ENCODE results near the gene SULT1A4. TPM values are rescaled to one million over a fixed set of nuclear protein-coding genes. Genes with fewer than 3 reads are reported as not detected.
A peak's percentile ranks its signal among the peaks of the same experiment; 100 is the strongest.
"Not testable (repeated sequence)": the region's sequence is repeated elsewhere in the genome, so short reads cannot be mapped to it uniquely, and the experiment has no call there.

SULT1A4 gene
- total RNA-seq, result 10 to 100 TPM in 1 of 2 donors, 1 to 10 TPM in 1; 4.7 to 16.6 TPM
- long read RNA-seq, donor 1, partial matches to known transcripts, result 0 of 1 reads
- long read RNA-seq, donor 1, other reads (novel, unspliced or antisense), result 0 of 1 reads
- long read RNA-seq, donor 2, partial matches to known transcripts, result 0 of 2 reads
- long read RNA-seq, donor 2, other reads (novel, unspliced or antisense), result 0 of 2 reads

- DNase-seq (ENCODE audit: low spot score); intact Hi-C loops (cut with DNase I): not testable (repeated sequence)
Measured at GRCh38 chr16:29459706-29460646, at the start of gene SULT1A4. Gene SULT1A4, plus strand, starts transcription at chr16:29459913. Its CDS starts 1,473 bp downstream, at chr16:29461386.

DNA sequence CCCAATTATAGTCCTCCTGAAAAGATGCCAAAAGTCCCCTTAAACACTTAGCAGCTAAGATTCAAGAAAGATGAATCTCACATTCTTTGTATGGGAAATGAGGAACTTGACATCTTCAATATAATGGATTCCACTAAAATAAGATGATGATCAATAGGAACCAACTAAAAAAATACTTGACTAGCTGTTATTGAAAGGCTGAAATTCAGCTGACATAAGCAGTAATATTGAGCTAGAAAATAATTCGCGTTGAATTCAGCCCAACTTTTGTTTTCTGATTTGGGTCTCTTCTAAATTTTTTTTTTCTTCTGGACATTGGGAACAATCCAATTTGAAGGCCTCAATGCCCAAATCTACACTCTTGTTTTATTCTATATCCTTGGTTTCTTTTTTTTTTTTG, 36.1 kb upstream of the SULT1A4 start:
- DNase-seq (ENCODE audit: low spot score); intact Hi-C loops (cut with DNase I): not testable (repeated sequence)

GRCh38 chr16:29425390-29425789, 34.3 kb upstream of the SULT1A4 start:
- intact Hi-C loops (cut with DNase I), result not testable (repeated sequence)

DNA sequence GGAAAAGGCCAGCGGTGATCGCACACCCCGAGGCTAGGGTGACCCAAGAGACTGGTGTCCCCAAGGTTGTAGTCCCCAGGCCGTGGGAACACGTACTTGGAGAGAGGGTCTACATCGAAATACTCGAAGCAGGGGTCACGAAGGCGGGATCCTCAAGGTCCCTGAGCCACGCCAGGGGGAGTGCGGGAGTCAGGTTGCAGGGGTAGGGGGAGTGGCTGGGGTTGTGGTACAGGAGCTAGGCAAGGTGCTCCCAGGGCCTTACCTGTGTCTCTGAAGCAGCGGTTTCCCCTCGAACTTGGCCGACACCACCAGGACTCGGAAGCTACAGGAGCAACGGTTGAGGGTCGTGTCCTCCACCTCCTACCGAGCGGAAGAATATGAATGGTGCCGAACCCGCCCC, 6.0 kb upstream of the SULT1A4 start:
- intact Hi-C loops (cut with DNase I); DNase-seq (ENCODE audit: low spot score): not testable (repeated sequence)

More at GRCh38 chr16:29425390-29425789, 34.3 kb upstream of the SULT1A4 start:
- not testable (repeated sequence) for DNase-seq (ENCODE audit: low spot score)

- DNase-seq (ENCODE audit: low spot score); intact Hi-C loops (cut with DNase I): not testable (repeated sequence)
Measured at GRCh38 chr16:29454269-29454668, 5.4 kb upstream of the SULT1A4 start, which contains the start of the genes BOLA2 and SLX1B. Gene BOLA2, minus strand, starts transcription at chr16:29454351. Its CDS starts 98 bp downstream, at chr16:29454253. Gene SLX1B, plus strand, starts transcription at chr16:29454533.

DNA sequence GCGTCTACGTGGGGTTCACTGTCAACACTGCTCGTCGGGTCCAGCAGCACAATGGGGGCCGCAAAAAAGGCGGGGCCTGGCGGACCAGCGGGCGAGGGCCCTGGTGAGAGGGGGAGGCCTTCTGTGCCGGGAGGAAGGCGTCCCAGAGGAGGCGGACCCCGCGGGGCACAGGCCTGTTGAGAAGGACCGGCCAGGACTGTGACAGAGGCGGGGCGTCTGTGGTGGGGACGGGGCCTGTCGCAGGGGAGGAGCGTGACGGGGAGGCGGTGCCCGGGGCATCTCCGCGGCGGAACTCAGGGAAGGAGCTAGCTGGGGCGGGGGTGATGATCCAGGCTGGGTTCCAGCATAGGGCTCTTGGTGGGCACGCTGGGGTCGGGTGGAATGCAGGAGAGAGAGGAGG, 4.9 kb upstream of the SULT1A4 start:
- DNase-seq (ENCODE audit: low spot score); intact Hi-C loops (cut with DNase I): not testable (repeated sequence)

- DNase-seq (ENCODE audit: low spot score), result peak; percentile 35
- intact Hi-C loops (cut with DNase I), result not testable (repeated sequence)
Measured at GRCh38 chr16:29457660-29458059, 2.1 kb upstream of the SULT1A4 start.

GRCh38 chr16:29460647-29461030, 926 bp downstream of the SULT1A4 start:
- intact Hi-C loops (cut with DNase I); DNase-seq (ENCODE audit: low spot score): not testable (repeated sequence)

DNA sequence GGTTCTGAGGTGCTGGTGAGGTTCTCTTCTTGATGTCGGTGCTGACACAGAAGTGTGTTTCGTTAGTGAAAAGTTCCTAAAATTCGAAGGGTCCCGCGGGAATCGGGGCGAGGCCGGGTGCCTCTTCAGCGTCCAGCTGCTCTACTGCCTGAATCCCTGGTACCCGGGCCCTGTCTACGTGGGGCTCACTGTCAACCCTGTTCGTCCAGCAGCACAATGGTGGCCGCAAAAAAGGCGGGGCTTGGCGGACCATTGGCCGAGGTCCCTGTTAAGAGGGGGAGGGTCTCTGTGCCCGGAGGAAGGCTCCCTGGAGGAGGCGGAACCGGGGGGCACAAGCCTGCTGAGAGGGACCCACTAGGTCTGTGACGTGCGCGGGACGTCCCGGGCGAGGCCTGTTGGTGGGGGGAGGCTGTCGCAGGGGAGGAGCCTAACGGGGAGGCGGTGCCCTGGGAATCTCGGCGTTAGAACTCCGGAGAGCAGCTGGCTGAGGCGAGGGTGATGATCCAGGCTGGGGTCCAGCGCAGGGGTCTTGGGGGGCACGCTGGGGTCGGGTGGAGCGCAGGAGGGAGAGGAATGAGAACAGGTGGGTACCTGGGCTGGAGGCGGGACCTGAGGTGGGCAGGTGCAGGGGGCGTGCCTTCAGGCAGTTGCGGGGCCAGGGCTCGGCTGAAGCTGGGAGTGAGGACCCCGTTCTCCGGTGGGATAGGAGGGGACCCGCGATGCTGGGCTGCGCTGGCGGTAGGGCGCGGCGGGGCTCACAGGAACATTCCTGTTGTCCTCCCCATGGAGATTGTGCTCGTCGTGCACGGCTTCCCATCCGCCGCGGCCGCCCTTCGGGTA, 6.5 kb downstream of the SULT1A4 start:
- intact Hi-C loops (cut with DNase I); DNase-seq (ENCODE audit: low spot score): not testable (repeated sequence)

DNA sequence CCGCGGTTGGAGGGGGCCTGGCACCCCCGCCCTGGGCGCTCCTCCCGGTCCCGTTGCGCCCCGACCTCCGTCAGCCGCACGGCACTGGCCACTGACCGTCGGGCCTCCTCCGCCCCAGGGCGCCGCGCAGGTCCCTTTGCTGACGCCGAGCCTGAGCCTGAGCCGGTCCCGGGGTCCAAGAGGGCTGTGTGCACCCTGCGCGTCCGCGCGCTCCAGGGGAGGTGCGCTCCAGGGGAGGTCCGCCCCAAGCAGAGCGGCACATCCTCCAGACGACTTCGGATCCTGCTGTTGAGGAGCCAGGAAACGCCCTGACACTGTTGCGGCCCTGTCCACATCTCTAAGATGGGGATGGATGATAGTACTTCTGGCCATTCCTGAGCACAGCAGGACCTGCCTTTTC, 7.2 kb downstream of the SULT1A4 start:
- intact Hi-C loops (cut with DNase I), result not testable (repeated sequence)

GRCh38 chr16:29467654-29468366, 8.1 kb downstream of the SULT1A4 start:
- intact Hi-C loops (cut with DNase I); DNase-seq (ENCODE audit: low spot score): not testable (repeated sequence)

More for the DNA sequence above, 7.2 kb downstream of the SULT1A4 start:
- DNase-seq (ENCODE audit: low spot score), result not testable (repeated sequence)

- peak; percentile 95 for DNase-seq (ENCODE audit: low spot score)
- intact Hi-C loops (cut with DNase I), result not testable (repeated sequence)
Measured at GRCh38 chr16:29469660-29470059, 9.9 kb downstream of the SULT1A4 start.

DNA sequence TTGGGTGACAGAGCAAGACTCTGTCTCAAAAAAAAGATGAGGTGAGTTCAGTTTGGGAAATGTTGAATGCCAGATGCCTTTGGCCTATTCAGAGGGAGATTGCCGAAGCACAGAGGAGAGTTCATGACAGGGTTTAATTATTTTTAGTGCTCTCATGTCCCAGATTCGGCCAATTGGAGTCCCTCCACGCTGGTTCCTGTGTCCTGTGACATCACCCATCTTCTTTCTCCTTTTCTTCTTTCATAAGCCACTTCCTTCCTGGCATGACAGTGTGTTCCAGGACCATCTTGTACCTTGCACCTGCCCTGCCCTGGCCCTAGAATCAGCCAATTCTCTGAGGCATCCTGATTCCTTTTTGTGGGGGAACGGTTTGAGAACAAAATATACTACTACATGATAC, 12.4 kb downstream of the SULT1A4 start:
- intact Hi-C loops (cut with DNase I); DNase-seq (ENCODE audit: low spot score): not testable (repeated sequence)

DNA sequence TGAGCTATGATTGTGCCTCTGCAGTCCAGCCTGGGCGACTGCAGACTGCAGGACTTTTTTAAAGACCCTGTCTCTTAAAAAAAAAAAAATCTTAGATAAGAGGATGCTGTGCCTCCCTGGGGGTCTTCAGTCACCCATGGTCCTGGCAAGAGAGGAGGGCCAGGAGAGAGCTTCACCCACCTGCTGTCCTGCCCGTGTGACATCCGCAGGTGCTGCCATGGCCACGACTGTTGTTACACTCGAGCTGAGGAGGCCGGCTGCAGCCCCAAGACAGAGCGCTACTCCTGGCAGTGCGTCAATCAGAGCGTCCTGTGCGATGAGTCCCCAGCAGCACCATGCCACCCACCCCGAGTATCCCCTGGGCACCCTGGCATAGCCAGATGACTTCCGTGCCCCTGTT, 22.6 kb downstream of the SULT1A4 start:
- intact Hi-C loops (cut with DNase I), result not testable (repeated sequence)
- peak; percentile 57 for DNase-seq (ENCODE audit: low spot score)

GRCh38 chr16:29506308-29506707, 46.6 kb downstream of the SULT1A4 start, which contains the start of gene NPIPB12:
Gene NPIPB12, minus strand, starts transcription at chr16:29506408.
- DNase-seq (ENCODE audit: low spot score); intact Hi-C loops (cut with DNase I): not testable (repeated sequence)
